ENCODE data around the gene KANK4.
"Not testable (repeated sequence)": the region's sequence is repeated elsewhere in the genome, so short reads cannot be mapped to it uniquely, and the experiment has no call there.

KANK4 gene

DNA sequence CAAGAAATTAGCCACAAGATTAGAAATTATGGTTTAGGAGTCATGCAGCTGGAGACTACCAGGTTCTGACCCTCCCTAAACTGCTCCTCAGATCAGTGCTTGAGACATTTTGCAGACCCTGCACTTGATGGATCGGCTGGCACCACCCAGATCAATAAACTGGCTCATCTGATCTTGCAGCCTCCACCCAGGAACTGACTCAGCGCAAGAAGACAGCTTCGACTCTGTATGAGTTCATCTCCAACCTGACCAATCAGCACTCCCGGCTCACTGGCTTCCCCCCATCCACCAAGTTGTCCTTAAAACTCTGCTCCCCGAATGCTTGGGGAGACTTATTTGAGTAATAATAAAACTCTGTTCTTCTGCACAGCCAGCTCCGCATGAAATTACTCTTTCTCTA lies 84.5 kb downstream of the KANK4 start:
- no peak for DNase-seq

DNA sequence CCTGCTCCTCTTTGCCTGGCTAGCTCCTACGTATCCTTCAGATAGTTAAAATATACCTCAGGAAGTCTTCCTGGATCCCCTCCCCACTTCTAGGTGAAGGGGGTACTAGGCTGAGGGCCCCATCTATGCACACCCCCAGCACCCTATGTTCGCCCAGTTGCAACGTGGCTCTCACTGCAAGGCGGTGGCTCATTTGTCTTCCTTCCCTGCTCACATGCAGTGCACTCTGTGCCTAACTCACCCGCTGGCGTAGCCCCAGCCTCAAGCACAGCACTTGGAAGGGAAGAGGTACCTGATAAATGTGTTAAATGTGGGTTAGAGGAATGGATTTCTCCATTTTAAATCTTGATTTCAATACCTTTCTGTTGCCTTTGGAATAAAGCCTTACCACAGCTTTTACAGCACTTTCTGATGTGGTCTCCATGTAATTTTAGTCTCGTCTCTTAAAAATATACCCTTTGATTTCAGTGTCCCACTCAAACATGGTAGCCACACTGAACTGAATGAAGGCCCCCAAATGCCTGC lies 85.2 kb downstream of the KANK4 start:
- no peak for DNase-seq

DNA sequence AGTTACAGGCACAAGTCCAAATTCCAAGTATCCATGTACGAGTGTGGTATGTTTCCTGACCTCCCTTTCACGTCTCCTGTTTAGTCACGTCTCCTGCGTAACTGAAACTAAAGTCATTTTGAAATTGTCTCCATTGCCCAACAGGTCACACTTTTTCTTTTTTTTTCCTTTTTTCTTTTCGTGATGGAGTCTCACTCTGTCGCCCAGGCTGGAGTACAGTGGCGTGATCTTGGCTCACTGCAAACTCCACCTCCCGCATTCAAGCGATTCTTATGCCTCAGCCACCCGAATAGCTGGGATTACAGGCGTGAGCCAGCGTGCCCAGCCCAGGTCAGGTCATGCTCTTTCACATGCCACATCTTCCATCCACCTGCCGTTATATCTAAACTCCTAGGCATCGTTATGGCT lies 86.4 kb downstream of the KANK4 start:
- no peak for DNase-seq

DNA sequence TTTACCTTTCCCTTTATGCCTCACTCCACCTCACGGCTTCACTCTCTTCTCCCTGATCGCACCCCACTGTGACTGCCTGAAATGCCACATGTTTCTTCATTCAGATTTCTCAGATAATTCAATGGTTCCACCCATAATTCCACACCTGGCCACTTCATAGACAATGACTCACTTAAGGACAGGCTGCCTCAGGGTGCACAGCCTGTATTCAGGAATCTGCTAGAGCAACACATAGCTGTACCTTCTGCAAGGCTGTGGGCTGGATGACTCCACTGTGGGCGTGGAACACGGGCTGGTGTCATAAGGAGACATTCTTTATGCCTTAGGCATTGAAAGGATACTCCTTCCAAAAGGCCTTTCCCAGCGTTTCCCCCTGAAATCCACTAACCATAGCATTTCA lies 88.5 kb downstream of the KANK4 start:
- no peak for DNase-seq

DNA sequence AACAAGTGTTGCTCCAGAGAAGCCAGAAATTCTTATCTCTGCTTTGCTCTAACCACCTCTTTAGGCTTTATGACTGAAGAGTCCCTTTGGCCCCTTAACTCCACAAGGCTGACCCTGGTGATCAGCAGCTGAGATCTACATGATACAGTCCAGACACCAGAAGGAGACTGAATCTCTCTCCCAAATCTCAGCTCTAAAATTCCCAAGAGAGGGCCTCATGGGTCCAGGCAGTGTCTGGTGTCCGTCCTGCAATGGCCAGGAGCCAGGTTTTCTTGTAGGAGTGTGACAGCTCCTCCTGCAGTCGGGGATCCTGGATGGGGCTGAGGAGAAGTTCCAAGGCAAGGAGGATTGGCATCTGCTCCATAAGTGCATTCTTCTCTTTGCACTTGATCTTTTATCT lies 89.3 kb downstream of the KANK4 start:
- no peak for DNase-seq

DNA sequence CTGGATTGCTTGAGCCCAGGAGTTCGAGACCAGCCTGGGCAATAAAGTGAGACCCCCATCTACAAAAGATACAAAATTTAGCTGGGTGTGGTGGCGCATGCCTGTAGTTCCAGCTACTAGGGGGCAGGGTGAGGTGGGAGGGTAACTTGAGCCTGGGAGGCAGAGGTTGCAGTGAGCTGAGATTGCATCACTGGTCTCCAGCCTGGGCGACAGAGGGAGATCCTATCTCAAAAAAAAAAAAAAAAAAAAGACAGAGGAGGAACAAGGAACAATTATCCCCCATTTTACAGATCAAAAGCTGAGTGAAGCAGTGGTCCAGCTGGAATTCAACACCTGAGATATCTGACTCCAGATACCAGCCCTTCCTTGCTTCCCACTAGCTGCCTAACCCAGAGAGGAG lies 89.8 kb downstream of the KANK4 start:
- no peak for DNase-seq

DNA sequence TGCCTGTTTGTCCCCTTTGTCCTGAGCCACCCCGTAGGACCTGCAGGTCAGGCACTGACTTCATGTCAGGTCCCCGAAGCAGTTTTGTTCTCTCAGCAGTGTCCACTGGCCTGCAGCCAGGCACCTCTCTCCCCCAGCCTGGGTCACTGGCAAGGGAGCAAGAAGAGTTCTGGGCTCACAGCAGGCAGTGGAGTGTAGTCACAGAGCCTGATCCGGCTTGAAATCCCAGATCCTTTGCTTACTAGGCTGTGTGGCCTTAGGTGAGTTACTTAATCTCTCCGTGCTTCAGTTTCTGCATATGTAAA lies 90.4 kb downstream of the KANK4 start:
- no peak for DNase-seq

DNA sequence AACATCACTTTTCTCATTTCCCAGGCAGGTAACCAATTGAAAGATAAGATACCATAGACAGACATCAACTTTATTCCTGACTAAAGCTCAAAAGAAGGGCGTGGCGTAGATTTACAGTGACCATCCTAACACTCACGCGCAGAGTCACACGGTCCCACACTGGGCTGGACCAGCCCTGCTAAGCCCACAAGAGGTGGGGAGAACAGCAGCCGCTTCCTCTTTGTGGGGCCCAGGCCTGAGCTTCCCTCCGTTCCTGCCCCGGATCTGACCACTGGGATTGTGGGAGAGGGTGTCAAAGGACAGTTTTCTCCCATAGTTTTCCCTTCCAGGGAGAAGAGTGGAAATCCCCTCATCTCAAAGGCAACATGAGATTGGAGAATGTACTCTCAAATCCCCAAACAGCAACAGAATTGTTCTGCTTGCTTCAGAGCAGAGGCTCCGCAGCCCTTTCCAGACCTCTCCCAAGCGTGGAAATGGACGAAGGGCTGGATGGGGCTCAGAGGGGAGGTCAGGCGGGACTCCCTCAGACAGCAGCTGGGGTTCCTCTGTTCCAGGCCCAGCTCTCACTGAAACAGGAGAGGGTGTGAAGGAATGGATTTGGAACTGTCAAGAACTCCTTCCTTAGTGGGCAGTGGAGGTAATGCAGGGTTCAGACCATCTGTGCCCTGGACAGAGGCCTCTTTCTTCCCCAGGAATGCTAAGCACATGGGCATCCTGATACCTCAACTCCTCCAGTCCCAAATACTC lies 90.9 kb downstream of the KANK4 start:
- DNase-seq, result no peak

DNA sequence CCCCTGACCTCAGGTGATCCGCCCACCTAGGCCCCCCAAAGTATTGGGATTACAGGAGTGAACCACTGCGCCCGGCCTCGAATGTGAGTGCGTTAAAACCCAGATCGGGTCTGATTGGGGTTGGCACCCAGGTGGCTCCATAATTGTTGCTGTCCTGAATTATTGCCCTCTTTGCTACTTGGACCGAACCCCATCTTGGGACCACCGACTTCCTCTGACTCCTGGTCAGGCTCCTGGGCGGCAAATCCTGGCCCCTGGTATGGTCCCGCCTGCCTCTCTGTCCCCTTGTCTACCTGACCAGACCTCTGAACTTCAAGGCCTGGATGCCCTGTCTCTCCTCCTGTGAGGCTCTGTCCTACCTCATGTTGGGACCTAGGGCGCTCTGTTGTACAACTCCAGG lies 91.7 kb downstream of the KANK4 start:
- DNase-seq, result no peak

DNA sequence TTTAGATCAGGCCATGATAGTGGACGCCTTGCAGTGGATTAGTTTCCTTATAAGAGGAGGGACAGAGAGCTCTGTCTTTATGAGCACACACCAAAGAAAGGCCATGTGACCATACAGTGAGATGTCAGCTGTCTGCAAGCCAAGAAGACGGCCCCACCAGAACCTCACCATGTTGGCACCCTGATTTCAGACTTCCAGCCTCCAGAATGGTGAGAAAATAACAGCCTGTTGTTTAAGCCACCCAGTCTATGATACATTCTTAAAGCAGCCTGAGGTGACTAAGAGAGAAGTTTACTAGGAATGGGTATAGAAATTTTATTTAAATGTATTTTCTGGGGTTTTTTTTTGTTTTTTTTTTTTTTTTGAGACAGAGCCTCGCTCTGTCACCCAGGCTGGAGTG lies 95.1 kb downstream of the KANK4 start:
- no peak for DNase-seq

DNA sequence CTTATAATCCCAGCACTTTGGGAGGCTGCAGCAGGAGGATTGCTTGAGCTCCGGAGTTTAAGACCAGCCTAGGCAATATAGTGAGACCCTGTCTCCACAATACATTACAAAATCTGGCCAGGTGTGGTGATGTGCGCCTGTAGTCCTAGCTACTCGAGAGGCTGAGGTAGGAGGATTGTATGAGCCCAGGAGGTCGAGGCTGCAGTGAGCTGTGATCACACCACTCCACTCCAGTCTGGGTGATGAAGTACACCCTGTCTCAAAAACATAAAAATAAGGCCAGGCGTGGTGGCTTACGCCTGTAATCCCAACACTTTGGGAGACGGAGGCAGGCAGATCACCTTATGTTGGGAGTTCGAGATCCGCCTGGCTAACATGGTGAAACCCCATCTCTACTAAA lies 96.9 kb downstream of the KANK4 start:
- DNase-seq, result no peak

DNA sequence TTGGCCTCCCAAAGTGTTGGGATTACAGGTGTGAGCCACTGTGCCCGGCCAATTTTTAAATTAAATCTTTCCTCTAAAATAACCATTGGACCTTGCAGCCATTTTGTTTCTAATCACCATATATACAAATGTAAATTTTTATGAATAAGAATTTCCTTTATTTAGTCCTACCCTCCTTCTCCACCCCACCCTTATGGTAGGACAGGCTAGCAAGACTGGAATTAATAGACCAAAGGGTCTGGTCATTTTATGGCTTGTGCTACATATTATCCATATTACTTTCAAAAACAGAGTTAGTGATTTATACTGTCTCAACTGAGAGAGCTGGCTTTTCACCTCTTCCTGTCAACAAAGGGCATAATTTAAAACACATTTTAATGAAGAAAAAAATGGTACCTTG lies 98.1 kb downstream of the KANK4 start:
- no peak for DNase-seq

DNA sequence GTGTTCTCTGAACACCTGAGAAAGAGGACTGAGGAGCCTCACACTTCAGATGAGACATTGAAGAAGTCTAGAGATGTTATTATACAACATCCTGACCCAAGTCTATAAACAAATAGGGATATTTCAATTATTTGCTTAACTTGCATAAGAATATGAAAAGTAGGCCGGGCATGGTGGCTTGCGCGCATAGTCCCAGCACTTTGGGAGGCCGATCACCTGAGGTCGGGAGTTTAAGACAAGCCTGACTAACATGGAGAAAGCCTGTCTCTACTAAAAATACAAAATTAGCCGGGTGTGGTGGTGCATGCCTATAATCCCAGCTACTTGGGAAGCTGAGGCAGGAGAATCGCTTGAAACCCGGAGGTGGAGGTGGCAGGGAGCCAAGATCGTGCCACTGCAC lies 98.8 kb downstream of the KANK4 start:
- not testable (repeated sequence) for DNase-seq

DNA sequence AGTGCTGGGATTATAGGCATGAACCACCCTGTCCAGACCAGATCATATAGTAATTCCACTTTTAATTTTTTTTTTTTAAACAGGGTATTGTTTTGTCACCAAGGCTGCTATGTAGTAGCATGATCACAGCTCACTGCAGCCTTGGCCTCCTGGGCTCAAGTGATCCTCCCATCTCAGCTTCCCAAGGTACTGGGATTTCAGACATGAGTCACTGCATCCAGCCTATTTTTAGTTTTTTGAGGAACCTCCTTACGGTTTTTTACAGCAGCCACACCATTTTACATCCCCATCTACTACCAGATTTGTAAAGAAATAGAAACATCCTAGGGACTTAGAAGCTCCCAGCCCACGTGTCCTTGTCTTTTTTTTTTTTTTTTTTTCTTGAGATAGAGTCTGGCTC lies 100.6 kb downstream of the KANK4 start:
- no peak for DNase-seq

DNA sequence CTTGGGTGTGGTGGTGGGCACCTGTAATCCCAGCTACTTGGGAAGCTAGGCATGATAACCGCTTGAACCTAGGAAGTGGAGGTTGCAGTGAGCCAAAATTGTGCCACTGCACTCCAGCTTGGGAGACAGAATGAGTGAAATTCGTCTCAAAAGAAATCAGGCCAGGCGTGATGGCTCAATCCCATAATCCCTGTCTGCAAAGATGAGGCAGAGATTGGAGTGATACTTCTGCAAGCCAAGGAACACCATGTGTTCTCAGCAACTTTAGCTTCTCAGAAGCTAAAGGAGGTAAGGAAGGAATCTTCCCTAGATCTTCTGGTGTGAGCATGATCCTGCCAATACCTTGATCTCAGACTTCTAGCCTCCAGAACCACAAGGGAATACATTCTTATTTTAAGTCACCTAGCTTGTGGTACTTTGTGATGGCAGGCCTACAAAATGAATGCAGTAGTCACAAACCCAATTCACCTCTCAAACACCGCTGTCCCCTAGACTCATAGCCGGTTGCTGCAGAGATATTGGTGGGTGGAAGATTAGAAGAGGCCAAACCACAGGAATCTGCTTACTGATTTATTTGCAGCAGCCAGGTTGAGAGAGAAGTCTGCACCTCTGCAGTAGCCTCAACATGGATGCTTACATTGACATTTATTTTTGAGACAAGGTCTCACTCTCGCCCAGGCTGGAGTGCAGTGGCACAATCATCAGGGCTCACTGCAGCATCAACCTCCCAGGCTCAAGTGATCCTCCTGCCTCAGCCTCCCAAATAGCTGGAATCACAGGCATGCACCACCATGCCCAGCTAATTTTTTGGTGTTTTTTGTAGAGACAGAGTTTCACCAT lies 105.9 kb downstream of the KANK4 start:
- no peak for DNase-seq

DNA sequence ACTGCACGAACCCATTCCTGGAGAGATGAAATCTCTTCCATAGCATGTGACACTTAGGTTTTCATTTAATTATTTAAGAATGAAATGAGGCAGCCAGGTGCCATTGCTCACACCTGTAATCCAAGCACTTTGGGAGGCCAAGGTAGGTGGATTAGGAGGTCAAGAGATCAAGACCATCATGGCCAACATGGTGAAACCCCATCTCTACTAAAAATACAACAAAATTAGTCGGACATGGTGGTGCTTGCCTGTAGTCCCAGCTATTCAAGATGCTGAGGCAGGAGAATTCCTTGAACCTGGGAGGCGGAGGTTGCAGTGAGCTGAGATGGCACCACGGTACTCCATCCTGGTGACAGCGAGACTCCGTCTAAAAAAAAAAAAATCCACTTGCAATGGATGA lies 106.8 kb downstream of the KANK4 start:
- no peak for DNase-seq

DNA sequence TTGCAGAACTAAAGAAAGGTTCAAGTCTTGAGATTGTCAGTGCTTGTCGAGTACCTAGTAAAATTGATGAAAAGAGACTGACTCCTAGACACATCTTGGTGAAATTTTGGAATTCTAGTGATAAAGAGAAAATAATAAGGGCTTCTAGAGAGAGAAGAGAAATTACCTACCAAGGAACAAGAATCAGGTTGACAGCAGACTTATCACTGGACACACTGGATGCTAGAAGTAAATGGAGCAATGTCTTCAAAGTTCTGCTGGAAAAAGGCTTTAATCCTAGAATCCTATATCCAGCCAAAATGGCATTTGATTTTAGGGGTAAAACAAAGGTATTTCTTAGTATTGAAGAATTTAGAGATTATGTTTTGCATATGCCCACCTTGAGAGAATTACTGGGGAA lies 108.3 kb downstream of the KANK4 start:
- no peak for DNase-seq

DNA sequence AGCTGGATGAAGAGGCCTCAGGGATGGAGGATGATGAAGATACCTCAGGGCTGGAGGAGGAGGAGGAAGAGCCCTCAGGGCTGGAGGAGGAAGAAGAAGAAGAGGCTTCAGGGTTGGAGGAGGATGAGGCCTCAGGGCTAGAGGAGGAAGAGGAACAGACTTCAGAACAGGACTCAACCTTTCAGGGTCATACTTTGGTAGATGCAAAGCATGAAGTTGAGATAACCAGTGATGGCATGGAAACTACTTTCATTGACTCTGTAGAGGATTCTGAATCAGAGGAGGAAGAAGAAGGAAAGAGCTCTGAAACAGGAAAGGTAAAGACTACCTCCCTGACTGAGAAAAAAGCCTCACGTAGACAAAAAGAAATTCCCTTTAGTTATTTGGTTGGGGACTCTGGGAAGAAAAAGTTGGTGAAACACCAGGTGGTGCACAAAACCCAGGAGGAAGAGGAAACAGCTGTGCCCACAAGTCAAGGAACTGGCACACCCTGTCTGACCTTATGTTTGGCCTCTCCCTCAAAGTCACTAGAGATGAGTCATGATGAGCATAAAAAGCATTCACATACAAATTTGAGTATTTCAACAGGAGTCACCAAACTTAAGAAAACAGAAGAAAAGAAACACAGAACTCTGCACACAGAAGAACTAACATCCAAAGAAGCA lies 109.2 kb downstream of the KANK4 start:
- no peak for DNase-seq

DNA sequence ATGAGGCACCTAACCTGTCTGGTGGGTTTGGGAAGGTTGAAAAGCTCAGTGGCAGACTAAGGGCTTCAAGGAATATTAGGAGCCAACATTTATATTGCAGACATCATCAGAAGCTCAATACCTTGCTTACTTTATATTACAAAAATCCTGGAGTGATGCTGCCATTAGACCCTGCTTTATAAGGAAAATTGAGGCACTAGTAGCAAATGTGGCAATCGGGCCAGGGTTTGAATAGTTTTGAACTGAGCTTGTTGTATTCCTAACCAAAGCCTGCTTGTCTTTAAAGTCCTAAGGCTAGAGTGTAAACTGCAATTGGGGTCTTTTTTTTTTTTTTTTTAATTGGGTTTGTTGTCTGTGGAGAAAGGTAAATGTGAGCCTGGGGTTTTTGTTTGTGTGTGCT lies 110.3 kb downstream of the KANK4 start:
- DNase-seq, result no peak

DNA sequence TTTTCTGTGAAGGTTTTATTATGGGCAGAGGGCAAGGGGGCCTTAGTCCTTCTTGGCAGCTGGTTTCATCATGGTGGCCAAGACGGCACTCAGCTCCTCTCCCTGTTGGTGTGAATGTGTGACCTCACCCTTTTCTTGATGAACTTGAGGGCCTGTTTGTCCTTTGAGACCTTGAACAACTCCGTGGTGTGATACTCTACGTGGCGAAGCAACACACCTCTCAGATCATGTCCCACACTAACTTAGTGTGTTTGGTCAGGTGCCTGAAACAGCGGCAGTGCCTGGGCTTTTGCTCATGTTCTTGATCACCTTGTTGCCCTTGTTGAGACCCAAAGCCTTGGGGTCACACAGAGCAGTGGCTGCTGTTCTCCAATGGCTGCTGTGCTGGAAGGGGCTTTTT lies 111.1 kb downstream of the KANK4 start:
- no peak for DNase-seq

DNA sequence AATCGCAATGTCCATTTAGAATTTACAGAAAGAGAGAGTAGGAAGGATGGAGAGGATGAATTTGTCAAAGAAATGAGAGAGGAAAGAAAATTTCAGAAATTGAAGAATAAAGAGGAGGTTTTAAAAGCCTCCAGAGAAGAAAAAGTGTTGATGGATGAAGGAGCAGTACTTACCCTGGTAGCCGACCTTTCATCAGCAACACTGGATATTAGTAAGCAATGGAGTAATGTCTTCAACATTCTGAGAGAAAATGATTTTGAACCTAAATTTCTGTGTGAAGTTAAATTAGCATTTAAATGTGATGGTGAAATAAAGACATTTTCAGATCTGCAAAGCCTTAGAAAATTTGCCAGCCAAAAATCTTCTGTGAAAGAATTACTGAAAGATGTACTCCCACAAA lies 112.0 kb downstream of the KANK4 start:
- no peak for DNase-seq

DNA sequence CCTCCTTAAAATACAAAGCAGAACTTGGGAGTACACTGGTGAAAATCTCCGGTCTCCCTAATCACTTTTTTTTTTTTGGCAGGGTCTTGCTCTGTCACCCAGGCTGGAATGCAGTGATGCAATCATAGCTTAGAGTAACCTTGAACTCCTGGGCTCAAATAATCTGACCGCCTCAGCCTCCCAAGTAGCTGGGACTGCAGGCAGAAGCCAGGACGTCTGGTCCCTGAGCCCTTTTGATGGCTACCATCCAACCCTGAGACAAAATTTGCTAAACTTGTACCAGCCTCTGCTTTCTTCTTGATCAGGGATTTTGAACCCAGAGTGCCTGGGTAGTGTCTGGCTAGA lies 120.5 kb downstream of the KANK4 start:
- DNase-seq, result no peak

DNA sequence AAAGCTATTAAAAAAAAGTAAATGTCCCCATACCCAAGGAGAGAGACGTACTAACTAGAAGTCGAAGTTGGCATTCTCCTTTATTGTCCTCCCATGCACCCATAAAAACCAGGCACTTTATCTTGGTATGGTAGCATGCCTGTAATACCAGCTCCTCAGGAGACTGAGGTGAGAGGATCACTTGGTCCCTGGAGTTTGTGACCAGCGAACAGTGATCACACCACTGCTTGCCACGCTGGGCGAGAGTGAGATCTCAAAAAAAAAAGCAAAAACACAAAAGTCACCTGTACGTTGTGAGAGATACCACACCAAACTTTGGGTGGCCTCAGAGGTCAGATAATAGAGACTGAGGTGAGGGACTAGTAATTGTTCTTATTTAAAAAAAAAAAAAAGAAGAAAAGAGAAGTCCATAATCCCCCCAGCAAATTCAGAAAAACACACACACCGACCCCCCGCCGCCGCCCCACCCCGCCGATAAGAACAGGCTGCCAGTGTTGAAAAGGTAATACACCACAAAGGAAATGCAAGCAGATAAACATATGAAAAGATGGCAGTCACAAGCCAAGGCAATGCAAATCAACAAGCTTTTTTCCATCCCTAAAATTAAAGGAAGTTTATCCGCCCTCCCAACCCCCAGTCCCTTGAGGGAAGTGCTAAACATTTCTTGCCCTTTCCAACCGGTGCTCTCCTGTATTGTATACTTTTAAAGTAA lies 121.0 kb downstream of the KANK4 start:
- DNase-seq, result no peak
